Muscle of leg (tissue), 11 donors: ENCODE data around the gene FKRP. TPM values are rescaled to one million over a fixed set of nuclear protein-coding genes. Genes with fewer than 3 reads are reported as not detected.

Experiments used
- DNase-seq: peaks from one replicate; pipeline ENCODE4 v3.0.0; 2013
- H3K27ac ChIP-seq: one replicate; pipeline ENCODE4 v1.5.1; 2013; ENCODE audit warnings: mild to moderate bottlenecking, low read length, control low read depth
- H3K27me3 ChIP-seq: one replicate; pipeline ENCODE4 v1.6.1; 2013; ENCODE audit warnings: low read length; ENCODE audit not compliant: control insufficient read depth, insufficient read depth
- H3K36me3 ChIP-seq: one replicate; pipeline ENCODE4 v1.6.1; 2013; ENCODE audit warnings: low read length; ENCODE audit not compliant: control insufficient read depth, insufficient read depth
- H3K4me1 ChIP-seq: one replicate; pipeline ENCODE4 v1.6.1; 2013; ENCODE audit warnings: low read length; ENCODE audit not compliant: control insufficient read depth, insufficient read depth
- H3K4me3 ChIP-seq: one replicate; pipeline ENCODE4 v1.5.1; 2013; ENCODE audit warnings: low read length, control low read depth
- H3K9me3 ChIP-seq: replicated peaks from 2 replicates; pipeline ENCODE4 v1.6.1; 2013; ENCODE audit warnings: low read depth, low read length; ENCODE audit not compliant: control insufficient read depth
- WGBS: methylation state at CpG from one replicate; pipeline ENCODE4 v1.1.5; 2013; ENCODE audit warnings: missing lambda C conversion rate; ENCODE audit not compliant: insufficient coverage; 5-methylcytosine and 5-hydroxymethylcytosine counted together
- polyA plus RNA-seq, 8 donors: library from polyadenylated mRNA; unstranded; fragments of 120-200 nt; gene quantifications; one replicate each; pipeline versions ENCODE4 v1.2.1 to v1.2.3, GENCODE V29; 2013; ENCODE audit warnings: inconsistent platforms in 1 of 8, low replicate concordance in 1 of 8; ENCODE audit not compliant: insufficient read length in 8 of 8, insufficient read depth in 1 of 8
- total RNA-seq: library from RNA; stranded (reverse); fragments of 120-200 nt; gene quantifications from one replicate; pipeline ENCODE4 v1.2.4, GENCODE V29; 2013

Gene FKRP
- total and polyA plus RNA-seq, 9 donors: 14.3 to 22.7 (median 20.0) TPM

DNA sequence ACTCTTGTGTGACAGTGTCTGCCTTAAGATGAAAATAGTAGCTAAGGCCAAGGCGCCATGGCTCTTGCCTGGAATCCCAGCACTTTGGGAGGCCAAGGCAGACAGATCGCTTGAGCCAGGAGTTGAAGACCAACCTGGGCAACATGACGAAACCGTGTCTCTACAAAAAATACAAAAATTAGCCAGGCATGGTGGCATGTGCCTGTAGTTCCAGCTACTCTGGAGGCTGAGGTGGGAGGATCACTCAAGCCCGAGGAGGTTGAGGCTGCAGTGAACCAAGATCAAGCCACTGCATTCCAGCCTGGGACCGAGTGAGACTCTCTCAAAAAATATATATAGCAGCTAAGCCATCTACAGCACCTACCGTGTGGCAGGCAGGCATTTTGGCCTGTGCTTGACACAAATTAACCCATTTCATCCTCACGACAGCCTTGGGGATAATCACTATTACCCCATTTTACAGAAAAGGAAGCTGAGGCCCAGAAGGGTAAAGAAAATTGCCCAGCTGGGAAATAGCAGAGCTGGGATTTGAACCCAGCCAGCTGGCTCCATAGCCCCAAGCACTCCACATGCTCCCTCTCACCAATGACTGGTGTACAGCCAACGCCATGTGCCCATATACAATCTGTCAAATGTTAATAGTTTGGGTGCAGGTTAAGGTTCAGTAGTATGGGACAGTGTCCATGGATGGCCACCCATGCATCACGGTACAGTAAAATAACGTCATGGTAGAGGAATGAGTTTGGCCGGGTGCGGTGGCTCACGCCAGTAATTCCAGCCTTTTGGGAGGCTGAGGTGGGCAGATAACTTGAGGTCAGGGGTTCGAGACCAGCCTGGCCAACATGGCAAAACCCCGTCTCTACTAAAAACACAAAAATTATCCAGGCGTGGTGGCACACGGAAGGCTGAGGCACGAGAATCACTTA, 39.5 kb downstream of the FKRP start:
- peaks cover 36% of the 10 kb centered on the region for H3K36me3 ChIP-seq
- no peaks in the 10 kb centered on the region for H3K27me3 ChIP-seq
- peak overlapping the region; percentile 58 for H3K4me3 ChIP-seq
- no peak for DNase-seq
- H3K4me1 ChIP-seq: peaks cover 45% of the 10 kb centered on the region
- WGBS: 40% methylated on average over 2 of the region's 19 CpGs
- H3K9me3 ChIP-seq: no peaks in the 10 kb centered on the region
- peak overlapping the region; percentile 97 for H3K27ac ChIP-seq

DNA sequence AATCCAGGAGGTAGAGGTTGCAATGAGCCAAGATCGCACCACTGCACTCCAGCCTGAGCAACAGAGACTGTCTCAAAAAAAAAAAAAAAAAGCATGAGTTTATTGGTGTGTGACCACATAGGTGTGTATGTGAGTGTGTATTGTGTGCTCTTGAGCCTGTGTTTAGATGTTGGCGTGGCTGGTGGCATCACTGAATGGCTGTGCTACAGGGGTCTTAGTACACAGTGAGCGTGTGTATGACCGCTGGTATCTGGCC, 40.1 kb downstream of the FKRP start:
- peaks cover 30% of the 10 kb centered on the region for H3K36me3 ChIP-seq
- no peaks in the 10 kb centered on the region for H3K9me3 ChIP-seq
- no peaks in the 10 kb centered on the region for H3K27me3 ChIP-seq
- 31% methylated on average over 4 of the region's 4 CpGs for WGBS
- peak overlapping the region; percentile 58 for H3K4me3 ChIP-seq
- H3K4me1 ChIP-seq: peaks cover 45% of the 10 kb centered on the region
- no peak for DNase-seq
- peak overlapping the region; percentile 97 for H3K27ac ChIP-seq

DNA sequence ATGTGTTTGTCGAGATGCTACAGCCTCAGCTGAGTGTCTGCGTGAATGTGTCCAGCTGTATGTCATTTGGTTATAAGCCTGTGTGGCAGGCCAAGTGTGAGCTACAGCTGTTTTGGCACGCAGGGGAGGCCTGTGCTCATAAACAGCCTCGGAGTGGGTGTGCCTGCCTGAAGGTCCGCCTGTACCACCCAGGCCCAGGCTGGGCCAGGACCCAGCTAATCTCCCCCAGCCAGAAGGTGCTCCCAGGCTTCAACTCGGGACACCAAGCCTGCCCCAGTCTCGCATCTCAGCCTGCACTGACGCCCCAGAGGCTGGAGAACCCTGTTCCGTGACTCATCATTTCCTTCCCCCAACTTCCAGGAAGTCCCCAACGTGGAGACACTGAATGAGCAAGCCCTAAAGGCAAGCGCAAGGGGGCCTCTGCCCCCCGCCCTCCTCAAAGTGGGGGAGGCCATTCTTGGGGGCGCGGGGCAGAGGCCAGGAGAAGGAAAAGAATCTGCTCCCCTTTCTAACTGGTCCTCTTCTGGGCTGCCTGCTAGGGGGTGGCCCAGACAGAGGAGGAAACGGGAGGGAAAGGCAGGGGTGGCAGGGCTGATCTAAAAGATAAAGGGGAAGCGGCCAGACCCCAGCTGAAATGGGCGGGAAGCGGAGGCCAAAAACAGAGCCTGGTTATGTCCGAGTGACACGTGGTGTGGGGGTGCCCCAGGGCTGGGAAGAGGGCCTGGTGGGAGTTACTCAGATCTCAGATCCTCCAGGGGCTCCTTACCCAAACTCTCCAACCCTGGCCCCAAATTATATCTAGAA, 40.6 kb downstream of the FKRP start:
- WGBS: 4% methylated on average over 14 of the region's 20 CpGs
- H3K4me1 ChIP-seq: peaks cover 45% of the 10 kb centered on the region

DNA sequence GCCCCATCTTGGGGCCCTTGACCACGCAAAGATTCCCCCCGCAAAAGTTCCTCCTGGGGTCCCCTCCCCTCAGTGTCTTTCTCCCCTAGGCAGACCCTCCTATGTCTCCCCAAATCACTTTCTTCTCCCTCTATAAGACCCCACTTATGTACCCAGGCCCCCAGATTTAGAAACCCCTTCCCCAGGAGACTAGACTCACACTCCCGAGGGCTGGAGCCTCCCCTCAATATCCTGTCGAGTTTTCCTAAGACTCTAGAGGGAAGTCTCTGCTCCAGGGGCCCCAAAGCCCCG, 41.1 kb downstream of the FKRP start:
- Histone ChIP-seq H3K4me3 (peak overlapping the region; percentile 58), H3K27me3 (no peaks in the 10 kb centered on the region), H3K36me3 (peaks cover 21% of the 10 kb centered on the region), H3K9me3 (no peaks in the 10 kb centered on the region), H3K27ac (peak overlapping the region; percentile 97), H3K4me1 (peaks cover 45% of the 10 kb centered on the region)
- 0% methylated on average over 5 of the region's 5 CpGs for WGBS
- DNase-seq: no peak

More for the DNA sequence above, 40.6 kb downstream of the FKRP start:
- Histone ChIP-seq H3K27me3 (no peaks in the 10 kb centered on the region), H3K36me3 (peaks cover 26% of the 10 kb centered on the region), H3K4me3 (peak overlapping the region; percentile 58), H3K27ac (peak overlapping the region; percentile 97), H3K9me3 (no peaks in the 10 kb centered on the region)
- peak; percentile 94 for DNase-seq

DNA sequence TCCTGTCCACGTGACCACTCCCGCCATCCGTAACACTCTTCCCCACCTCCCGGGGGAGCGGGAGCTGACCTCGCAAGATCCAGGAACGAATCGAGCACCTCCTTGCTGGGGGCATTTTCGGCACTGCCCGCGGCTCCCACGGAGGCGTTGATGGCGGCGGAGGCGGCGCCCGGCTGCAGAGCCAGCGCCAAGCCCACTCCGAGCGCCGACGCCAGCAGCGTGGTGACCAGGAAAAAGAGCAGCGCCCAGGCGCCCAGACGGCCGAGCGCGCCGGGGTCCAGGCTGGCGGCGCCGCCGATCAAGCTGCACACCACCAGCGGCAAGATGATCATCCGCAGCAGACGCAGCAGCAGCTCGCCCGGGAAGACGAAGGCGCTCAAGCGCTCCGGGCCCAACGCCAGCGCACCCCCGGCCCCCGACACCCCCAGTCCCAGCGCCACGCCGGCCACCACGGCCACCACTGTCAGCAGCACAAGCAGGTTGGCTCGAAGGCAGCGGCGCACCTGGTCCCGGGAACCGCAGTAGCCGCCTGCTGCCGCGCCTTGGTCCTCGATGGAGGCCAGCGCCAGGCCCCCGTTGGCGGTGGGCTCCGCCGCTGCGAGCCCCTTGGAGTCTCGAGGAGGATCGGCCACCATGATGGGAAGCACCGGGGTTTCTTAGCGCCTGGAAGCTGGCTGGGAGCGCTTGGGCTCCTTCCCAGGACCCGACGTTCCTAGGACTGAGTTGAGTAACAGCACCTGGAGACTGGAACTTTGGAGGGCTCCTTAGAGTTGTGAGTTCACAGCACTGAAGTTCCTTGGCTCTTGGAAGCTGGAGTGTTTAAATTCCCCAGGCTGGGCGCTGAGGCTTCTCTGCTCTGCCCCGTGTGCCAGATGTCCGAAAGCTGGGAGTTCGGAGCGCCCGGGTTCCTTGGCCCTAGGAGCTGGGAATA, 41.7 kb downstream of the FKRP start:
- DNase-seq: peak; percentile 81
- Histone ChIP-seq H3K9me3 (no peaks in the 10 kb centered on the region), H3K4me3 (peak overlapping the region; percentile 58), H3K27ac (peak overlapping the region; percentile 97), H3K36me3 (peaks cover 17% of the 10 kb centered on the region), H3K4me1 (peaks cover 45% of the 10 kb centered on the region), H3K27me3 (no peaks in the 10 kb centered on the region)
- WGBS: under 1% methylated on average over 71 of the region's 80 CpGs

DNA sequence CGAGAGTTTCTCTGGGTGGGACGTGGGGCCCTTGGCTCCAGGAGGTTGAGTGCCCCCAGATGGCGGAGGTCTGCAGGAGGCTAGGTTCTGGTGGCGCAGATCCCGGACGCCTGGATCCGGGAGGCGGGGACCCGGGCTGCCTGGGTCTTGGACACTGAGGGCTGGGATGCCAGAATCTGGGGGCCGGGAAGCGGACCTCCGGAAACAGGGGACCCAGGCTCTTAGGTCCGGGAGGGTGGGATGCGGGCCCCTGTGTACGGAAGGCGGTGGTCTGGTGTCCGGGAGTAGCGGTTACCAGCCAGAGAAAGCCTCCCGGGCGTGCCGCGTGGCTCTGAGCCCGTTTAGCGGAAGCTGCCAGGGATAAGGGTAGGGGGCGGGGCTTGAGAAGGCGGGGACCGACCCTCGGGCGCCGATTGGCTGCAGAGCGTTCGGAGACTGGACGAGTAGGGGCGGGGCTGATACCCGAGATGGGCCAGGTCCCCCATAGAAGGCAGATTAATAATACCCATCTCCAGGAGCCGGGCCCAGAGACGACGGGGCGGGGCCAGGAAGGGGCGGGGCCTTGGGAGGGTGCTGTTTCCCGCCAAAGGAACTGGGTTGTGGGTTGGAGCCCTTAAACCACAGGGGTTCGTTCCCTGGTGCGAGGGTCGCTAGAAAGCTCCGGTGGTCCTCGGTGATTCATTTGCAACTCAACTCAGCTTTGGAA, 42.6 kb downstream of the FKRP start, which contains the start of gene SLC1A5:
Gene SLC1A5 (minus strand): TSS at position 333 of the 706 bp plus-strand sequence. CDS start 629 bp downstream, outside the sequence.
- H3K36me3 ChIP-seq: peaks cover 9% of the 10 kb centered on the region
- peak within 1 kb of the TSS; percentile 74 for H3K27ac ChIP-seq
- WGBS: 0% methylated on average over 23 of the region's 46 CpGs
- peaks cover 45% of the 10 kb centered on the region for H3K4me1 ChIP-seq
- no peaks in the 10 kb centered on the region for H3K27me3 ChIP-seq
- peak within 1 kb of the TSS; percentile 58 for H3K4me3 ChIP-seq
- peak; percentile 95 for DNase-seq
- H3K9me3 ChIP-seq: no peaks in the 10 kb centered on the region

DNA sequence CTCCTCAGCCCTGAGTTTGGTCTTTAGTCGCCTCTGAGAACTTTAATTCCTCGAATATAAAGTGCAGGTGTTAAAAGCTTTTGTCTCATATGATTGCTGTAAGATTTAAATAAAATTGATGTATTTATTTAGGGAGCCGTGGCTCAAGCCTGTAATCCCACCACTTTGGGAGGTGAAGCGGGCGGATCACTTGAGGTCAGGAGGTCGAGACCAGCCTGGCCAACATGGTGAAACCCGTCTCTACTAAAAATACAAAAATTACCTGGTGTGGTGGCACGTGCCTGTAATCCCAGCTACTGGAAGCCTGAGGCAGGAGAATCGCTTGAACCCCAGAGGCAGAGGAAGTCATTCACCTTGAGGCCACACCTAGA, 43.1 kb downstream of the FKRP start:
- Histone ChIP-seq H3K4me3 (no peak overlapping the region), H3K9me3 (no peaks in the 10 kb centered on the region), H3K27me3 (no peaks in the 10 kb centered on the region), H3K4me1 (peaks cover 43% of the 10 kb centered on the region), H3K27ac (peak overlapping the region; percentile 29), H3K36me3 (peaks cover 3% of the 10 kb centered on the region)
- 40% methylated on average over 3 of the region's 9 CpGs for WGBS
- no peak for DNase-seq

DNA sequence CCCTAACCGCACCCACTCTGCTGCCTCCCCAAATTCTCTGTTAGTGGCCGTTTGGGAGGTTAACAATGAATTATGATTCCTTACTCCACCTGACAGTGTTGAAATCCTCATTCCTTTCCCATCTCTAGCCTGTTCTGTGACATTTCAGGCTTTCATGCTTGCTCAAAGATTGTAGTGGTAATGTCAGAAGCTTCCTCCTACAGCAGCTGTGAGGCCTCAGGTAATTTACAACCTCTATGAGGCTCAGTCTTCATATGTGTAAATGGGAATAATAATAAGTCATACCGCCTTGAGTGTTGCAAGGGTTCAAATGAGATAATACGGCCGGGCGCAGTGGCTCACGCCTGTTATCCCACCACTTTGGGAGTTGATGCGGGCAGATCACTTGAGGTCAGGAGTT, 43.5 kb downstream of the FKRP start:
- H3K4me1 ChIP-seq: peaks cover 38% of the 10 kb centered on the region
- WGBS: 97% methylated on average over 6 of the region's 8 CpGs

DNA sequence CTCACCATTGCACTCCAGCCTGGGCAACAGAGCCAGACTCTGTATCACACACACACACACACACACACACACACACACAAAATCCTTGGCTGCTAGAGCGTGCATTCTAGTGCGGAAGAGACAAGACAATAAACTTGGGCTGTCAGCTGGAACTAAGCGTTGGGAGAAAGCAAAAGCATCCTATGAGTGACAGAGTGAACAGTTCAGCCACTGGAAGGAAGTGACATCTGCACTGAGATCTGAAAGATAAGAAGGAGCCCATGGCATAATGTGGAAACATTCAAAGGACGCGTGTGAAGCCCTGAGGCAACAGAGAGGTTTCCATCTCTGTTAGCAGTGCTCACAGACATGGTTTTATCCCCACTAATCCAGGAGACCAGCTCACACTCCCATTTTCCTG, 46.1 kb downstream of the FKRP start:
- H3K9me3 ChIP-seq: no peaks in the 10 kb centered on the region
- no peak overlapping the region for H3K4me3 ChIP-seq
- H3K27me3 ChIP-seq: no peaks in the 10 kb centered on the region
- 54% methylated on average over 3 of the region's 5 CpGs for WGBS
- no peak overlapping the region for H3K27ac ChIP-seq
- no peak for DNase-seq
- no peaks in the 10 kb centered on the region for H3K36me3 ChIP-seq
- H3K4me1 ChIP-seq: peaks cover 26% of the 10 kb centered on the region

More for the DNA sequence above, 43.5 kb downstream of the FKRP start:
- Histone ChIP-seq H3K36me3 (no peaks in the 10 kb centered on the region), H3K9me3 (no peaks in the 10 kb centered on the region), H3K27me3 (no peaks in the 10 kb centered on the region), H3K4me3 (no peak overlapping the region), H3K27ac (no peak overlapping the region)
- no peak for DNase-seq
